Neural progenitor cell (in vitro differentiated cells): ENCODE measurements around the gene CFH. TPM values are rescaled to one million over a fixed set of nuclear protein-coding genes. Genes with fewer than 3 reads are reported as not detected.

Experiments used
- DNase-seq: peaks from one replicate; pipeline ENCODE4 v3.0.0-alpha.2; 2016; ENCODE audit warnings: low spot score
- H2AFZ ChIP-seq: fragments of 200-600 bp; sonication (generic); replicated peaks from 2 replicates; pipeline ENCODE4 v1.6.1; 2016; ENCODE audit warnings: antibody characterized with exemption
- H3F3A ChIP-seq: fragments of 200-600 bp; sonication (generic); 2 replicates; pipeline ENCODE4 v1.6.1; 2016; ENCODE audit warnings: antibody characterized with exemption, low read depth
- H3K27ac ChIP-seq: fragments of 200-600 bp; sonication (generic); 2 replicates; pipeline ENCODE4 v1.5.1; 2016; ENCODE audit warnings: mild to moderate bottlenecking
- H3K27me3 ChIP-seq: fragments of 200-600 bp; sonication (generic); 2 replicates; pipeline ENCODE4 v1.6.1; 2016; ENCODE audit warnings: mild to moderate bottlenecking, moderate library complexity
- H3K36me3 ChIP-seq: fragments of 200-600 bp; sonication (generic); 2 replicates; pipeline ENCODE4 v1.5.1; 2016
- H3K4me1 ChIP-seq: fragments of 200-600 bp; sonication (generic); 2 replicates; pipeline ENCODE4 v1.6.1; 2016; ENCODE audit warnings: mixed run types
- H3K4me2 ChIP-seq: fragments of 200-600 bp; sonication (generic); 2 replicates; pipeline ENCODE4 v1.6.1; 2016
- H3K4me3 ChIP-seq: fragments of 200-600 bp; sonication (generic); 2 replicates; pipeline ENCODE4 v1.5.1; 2016
- H3K79me2 ChIP-seq: fragments of 200-600 bp; sonication (generic); 2 replicates; pipeline ENCODE4 v1.6.1; 2016; ENCODE audit warnings: low read depth
- H3K9ac ChIP-seq: fragments of 200-600 bp; sonication (generic); 2 replicates; pipeline ENCODE4 v1.6.1; 2016
- H3K9me3 ChIP-seq: fragments of 200-600 bp; sonication (generic); 2 replicates; pipeline ENCODE4 v1.5.1; 2016; ENCODE audit warnings: low read depth
- H4K20me1 ChIP-seq: fragments of 200-600 bp; sonication (generic); 2 replicates; pipeline ENCODE4 v1.6.1; 2016; ENCODE audit warnings: low read depth
- H3K27ac Mint-ChIP-seq: 3 replicates; pipeline ENCODE4 v1.8.0; 2021; ENCODE audit warnings: mixed read lengths
- H3K27me3 Mint-ChIP-seq: 2 replicates; pipeline ENCODE4 v1.8.0; 2022; ENCODE audit warnings: low read depth, mild to moderate bottlenecking, inconsistent platforms, moderate library complexity, mixed read lengths; ENCODE audit not compliant: insufficient read depth
- H3K36me3 Mint-ChIP-seq: 3 replicates; pipeline ENCODE4 v1.8.0; 2021; ENCODE audit warnings: mixed read lengths
- H3K4me1 Mint-ChIP-seq: 3 replicates; pipeline ENCODE4 v1.8.0; 2021; ENCODE audit warnings: mixed read lengths
- H3K4me3 Mint-ChIP-seq: 3 replicates; pipeline ENCODE4 v1.8.0; 2021; ENCODE audit warnings: mild to moderate bottlenecking, moderate library complexity, mixed read lengths
- H3K9me3 Mint-ChIP-seq: 3 replicates; pipeline ENCODE4 v1.8.0; 2020; ENCODE audit warnings: mixed read lengths
- CTCF ChIP-seq: fragments of 200-600 bp; sonication (generic); IDR thresholded peaks from 2 replicates; pipeline ENCODE4 v1.5.1; 2017; ENCODE audit warnings: antibody characterized with exemption, mild to moderate bottlenecking
- EZH2 ChIP-seq: fragments of 200-600 bp; sonication (generic); IDR thresholded peaks from 2 replicates; pipeline ENCODE4 v1.6.1; 2017; ENCODE audit warnings: antibody characterized with exemption, mild to moderate bottlenecking, moderate library complexity
- EZH2phosphoT487 ChIP-seq: fragments of 200-600 bp; sonication (generic); IDR thresholded peaks from 2 replicates; pipeline ENCODE4 v1.6.1; 2017; ENCODE audit warnings: antibody characterized with exemption
- total RNA-seq: library from RNA; depleted of rRNA; stranded (reverse); fragments of >200 nt; gene quantifications from 2 replicates; pipeline ENCODE4 v1.2.3, GENCODE V29; 2015; ENCODE audit warnings: low replicate concordance

The CFH gene
- total RNA-seq, 1 donor from 2014 or later = not detected

GRCh38 chr1:196677781-196678509 is 26.1 kb downstream of the CFH start:
- H3K27ac ChIP-seq = no peak overlapping the region
- H3K4me1 Mint-ChIP-seq = no peaks in the 10 kb centered on the region
- TF ChIP-seq CTCF = no peak
- no peak for TF ChIP-seq EZH2
- no peak for TF ChIP-seq EZH2phosphoT487
- H2AFZ ChIP-seq = no peak overlapping the region
- no peaks in the 10 kb centered on the region for H3K36me3 Mint-ChIP-seq
- DNase-seq = no peak
- H3K4me1 ChIP-seq = no peaks in the 10 kb centered on the region
- no peaks in the 10 kb centered on the region for H3K79me2 ChIP-seq
- no peak overlapping the region for H3K9ac ChIP-seq
- H3K9me3 ChIP-seq = no peaks in the 10 kb centered on the region
- no peak overlapping the region for H3K4me3 ChIP-seq
- H3K4me2 ChIP-seq = no peak overlapping the region
- H3K27ac Mint-ChIP-seq = no peak overlapping the region
- H3F3A ChIP-seq = no peaks in the 10 kb centered on the region
- no peaks in the 10 kb centered on the region for H3K36me3 ChIP-seq
- H3K27me3 ChIP-seq = no peaks in the 10 kb centered on the region
- no peaks in the 10 kb centered on the region for H4K20me1 ChIP-seq
- no peak overlapping the region for H3K4me3 Mint-ChIP-seq
- no peaks in the 10 kb centered on the region for H3K27me3 Mint-ChIP-seq
- no peaks in the 10 kb centered on the region for H3K9me3 Mint-ChIP-seq

GRCh38 chr1:196678510-196678884 is 26.7 kb downstream of the CFH start:
- no peaks in the 10 kb centered on the region for H3K79me2 ChIP-seq
- H3F3A ChIP-seq = no peaks in the 10 kb centered on the region
- Mint-ChIP-seq H3K9me3 (no peaks in the 10 kb centered on the region), H3K27me3 (no peaks in the 10 kb centered on the region), H3K27ac (no peak overlapping the region), H3K4me3 (no peak overlapping the region), H3K36me3 (no peaks in the 10 kb centered on the region), H3K4me1 (no peaks in the 10 kb centered on the region)
- no peak overlapping the region for H3K4me3 ChIP-seq
- TF ChIP-seq EZH2phosphoT487 (no peak), CTCF (no peak), EZH2 (no peak)
- H3K4me2 ChIP-seq = no peak overlapping the region
- DNase-seq = no peak
- no peak overlapping the region for H3K27ac ChIP-seq
- no peaks in the 10 kb centered on the region for H3K4me1 ChIP-seq
- H3K9ac ChIP-seq = no peak overlapping the region
- H3K9me3 ChIP-seq = no peaks in the 10 kb centered on the region
- H4K20me1 ChIP-seq = no peaks in the 10 kb centered on the region
- no peak overlapping the region for H2AFZ ChIP-seq
- H3K36me3 ChIP-seq = no peaks in the 10 kb centered on the region
- no peaks in the 10 kb centered on the region for H3K27me3 ChIP-seq

GRCh38 chr1:196680107-196680506 is 28.3 kb downstream of the CFH start:
- Histone ChIP-seq H3K27me3 (no peaks in the 10 kb centered on the region), H3K4me1 (no peaks in the 10 kb centered on the region), H3K36me3 (no peaks in the 10 kb centered on the region), H3K4me2 (no peak overlapping the region), H3F3A (no peaks in the 10 kb centered on the region), H3K79me2 (no peaks in the 10 kb centered on the region), H3K4me3 (no peak overlapping the region), H3K27ac (no peak overlapping the region), H3K9ac (no peak overlapping the region), H2AFZ (no peak overlapping the region), H3K9me3 (no peaks in the 10 kb centered on the region), H4K20me1 (no peaks in the 10 kb centered on the region)
- H3K36me3 Mint-ChIP-seq = no peaks in the 10 kb centered on the region
- H3K27ac Mint-ChIP-seq = no peak overlapping the region
- no peaks in the 10 kb centered on the region for H3K9me3 Mint-ChIP-seq
- H3K27me3 Mint-ChIP-seq = no peaks in the 10 kb centered on the region
- TF ChIP-seq EZH2phosphoT487 = no peak
- no peak for TF ChIP-seq EZH2
- TF ChIP-seq CTCF = no peak
- H3K4me1 Mint-ChIP-seq = no peaks in the 10 kb centered on the region
- no peak for DNase-seq
- no peak overlapping the region for H3K4me3 Mint-ChIP-seq
